SU-DHL-6 (cell line): ENCODE data around the gene BLTP3B.

Experiments
- H2AFZ ChIP-seq: fragments of 200-600 bp; sonication (generic); 2 replicates; pipeline ENCODE4 v1.6.1; 2014; ENCODE audit warnings: low read depth, mild to moderate bottlenecking, moderate library complexity, mixed read lengths, antibody characterized with exemption, low read length; ENCODE audit not compliant: severe bottlenecking
- H3F3A ChIP-seq: fragments of 200-600 bp; shearing (Covaris generic); 2 replicates; pipeline ENCODE4 v1.6.0; 2016; ENCODE audit warnings: antibody characterized with exemption, mild to moderate bottlenecking; ENCODE audit not compliant: insufficient read depth
- H3K27ac ChIP-seq: fragments of 200-600 bp; sonication (generic); 2 replicates; pipeline ENCODE4 v1.5.1; 2016; ENCODE audit warnings: low read depth, mild to moderate bottlenecking, low read length, moderate library complexity, mixed read lengths
- H3K27me3 ChIP-seq: fragments of 200-600 bp; sonication (generic), shearing (Covaris generic); 2 replicates; pipeline ENCODE4 v1.6.0; 2014; ENCODE audit warnings: mild to moderate bottlenecking, low read length
- H3K36me3 ChIP-seq: fragments of 200-600 bp; sonication (generic); 2 replicates; pipeline ENCODE4 v1.6.1; 2014; ENCODE audit warnings: mild to moderate bottlenecking, low read length, mixed read lengths
- H3K4me2 ChIP-seq: fragments of 300-600, 200-600 bp; shearing (Covaris generic), sonication (generic); 2 replicates; pipeline ENCODE4 v1.6.0; 2014; ENCODE audit warnings: low read length, low read depth, mild to moderate bottlenecking; ENCODE audit not compliant: poor library complexity, severe bottlenecking
- H3K4me3 ChIP-seq: fragments of 200-600 bp; sonication (generic); 2 replicates; pipeline ENCODE4 v1.5.1; 2014; ENCODE audit warnings: antibody characterized with exemption, low read length, mild to moderate bottlenecking, mixed read lengths; ENCODE audit not compliant: insufficient read depth, poor library complexity, severe bottlenecking
- H3K79me2 ChIP-seq: fragments of 200-600 bp; sonication (generic); 2 replicates; pipeline ENCODE4 v1.6.1; 2014; ENCODE audit warnings: mild to moderate bottlenecking, low read length, moderate library complexity; ENCODE audit not compliant: insufficient read depth
- H3K9ac ChIP-seq: fragments of 200-600 bp; sonication (generic); 2 replicates; pipeline ENCODE4 v1.7.0; 2014; ENCODE audit warnings: mild to moderate bottlenecking, low read length
- H3K9me2 ChIP-seq: fragments of 200-600 bp; sonication (generic); replicated peaks from 2 replicates; pipeline ENCODE4 v1.6.1; 2014; ENCODE audit warnings: low read length; ENCODE audit not compliant: insufficient read depth
- H3K9me3 ChIP-seq: fragments of 200-600 bp; sonication (generic); 2 replicates; pipeline ENCODE4 v1.6.1; 2014; ENCODE audit warnings: low read length, mixed read lengths; ENCODE audit not compliant: insufficient read depth
- H4K20me1 ChIP-seq: fragments of 200-600 bp; sonication (generic); 2 replicates; pipeline ENCODE4 v1.6.1; 2014; ENCODE audit warnings: low read depth, mild to moderate bottlenecking, antibody characterized with exemption, low read length, moderate library complexity, mixed read lengths
- CTCF ChIP-seq: fragments of 200-600 bp; sonication (generic); IDR thresholded peaks from one replicate; pipeline ENCODE4 v1.5.1; 2017; ENCODE audit warnings: antibody characterized with exemption, mild to moderate bottlenecking, low read length, moderate library complexity; ENCODE audit not compliant: insufficient read depth, poor library complexity, severe bottlenecking
- EZH2phosphoT487 ChIP-seq: fragments of 200-600 bp; sonication (generic), shearing (Covaris generic); conservative IDR thresholded peaks from 2 replicates; pipeline ENCODE4 v1.6.1; 2018; ENCODE audit warnings: mild to moderate bottlenecking, antibody characterized with exemption, low read length, moderate library complexity, mixed read lengths

The BLTP3B gene

GRCh38 chr12:100106861-100107260, 35.8 kb downstream of the BLTP3B start:
- Histone ChIP-seq H3K9me2 (no peaks in the 10 kb centered on the region), H3K27ac (no peak overlapping the region), H3K4me3 (no peak overlapping the region), H3K9me3 (no peaks in the 10 kb centered on the region), H3K27me3 (no peaks in the 10 kb centered on the region), H3K9ac (no peak overlapping the region), H3K79me2 (no peaks in the 10 kb centered on the region), H3K36me3 (no peaks in the 10 kb centered on the region), H2AFZ (no peak overlapping the region), H3F3A (no peaks in the 10 kb centered on the region), H3K4me2 (no peak overlapping the region), H4K20me1 (no peaks in the 10 kb centered on the region)
- TF ChIP-seq EZH2phosphoT487 (no peak), CTCF (no peak)

GRCh38 chr12:100105661-100106060, 37.0 kb downstream of the BLTP3B start:
- Histone ChIP-seq H3K27me3 (no peaks in the 10 kb centered on the region), H2AFZ (no peak overlapping the region), H3K9me2 (no peaks in the 10 kb centered on the region), H3K4me3 (no peak overlapping the region), H3K4me2 (no peak overlapping the region), H3K9me3 (no peaks in the 10 kb centered on the region), H3F3A (no peaks in the 10 kb centered on the region), H3K27ac (no peak overlapping the region), H3K79me2 (no peaks in the 10 kb centered on the region), H4K20me1 (no peaks in the 10 kb centered on the region), H3K36me3 (no peaks in the 10 kb centered on the region), H3K9ac (no peak overlapping the region)
- no peak for TF ChIP-seq EZH2phosphoT487
- no peak for TF ChIP-seq CTCF

- Histone ChIP-seq H3K4me2 (no peak overlapping the region), H3K9me3 (no peaks in the 10 kb centered on the region), H3K27me3 (no peaks in the 10 kb centered on the region), H3K27ac (no peak overlapping the region), H3K9me2 (no peaks in the 10 kb centered on the region), H3K4me3 (no peak overlapping the region), H2AFZ (no peak overlapping the region), H3K79me2 (no peaks in the 10 kb centered on the region), H3F3A (no peaks in the 10 kb centered on the region), H3K36me3 (no peaks in the 10 kb centered on the region), H3K9ac (no peak overlapping the region), H4K20me1 (no peaks in the 10 kb centered on the region)
- TF ChIP-seq CTCF = no peak
- no peak for TF ChIP-seq EZH2phosphoT487
These were observed 41.7 kb downstream of the BLTP3B start for GRCh38 chr12:100101000-100101399.
